ENCODE results near the gene TMEM131.
"Not testable (repeated sequence)": the region's sequence is repeated elsewhere in the genome, so short reads cannot be mapped to it uniquely, and the experiment has no call there.

The TMEM131 gene

GRCh38 chr2:97861177-97861576, 134.6 kb downstream of the TMEM131 start:
- DNase-seq (ENCODE audit: low spot score) = no peak

- DNase-seq (ENCODE audit: low spot score) = no peak
These were observed 137.3 kb downstream of the TMEM131 start for GRCh38 chr2:97858442-97858841.

GRCh38 chr2:97857553-97857952, 138.2 kb downstream of the TMEM131 start:
- no peak for DNase-seq (ENCODE audit: low spot score)

GRCh38 chr2:97853057-97853456, 142.7 kb downstream of the TMEM131 start:
- DNase-seq (ENCODE audit: low spot score) = not testable (repeated sequence)

GRCh38 chr2:97851172-97851571, 144.6 kb downstream of the TMEM131 start:
- DNase-seq (ENCODE audit: low spot score) = no peak

- DNase-seq (ENCODE audit: low spot score) = no peak
These were observed 145.7 kb downstream of the TMEM131 start for GRCh38 chr2:97849881-97850528.

- DNase-seq (ENCODE audit: low spot score) = no peak
These were observed 147.4 kb downstream of the TMEM131 start for GRCh38 chr2:97848306-97848705.

- DNase-seq (ENCODE audit: low spot score) = not testable (repeated sequence)
These were observed 149.0 kb downstream of the TMEM131 start for GRCh38 chr2:97846716-97847115.

- no peak for DNase-seq (ENCODE audit: low spot score)
These were observed 149.9 kb downstream of the TMEM131 start for GRCh38 chr2:97845818-97846217.

GRCh38 chr2:97845133-97845532, 150.6 kb downstream of the TMEM131 start:
- DNase-seq (ENCODE audit: low spot score) = no peak

- DNase-seq (ENCODE audit: low spot score) = no peak
These were observed 151.4 kb downstream of the TMEM131 start for GRCh38 chr2:97844311-97844859.

- DNase-seq (ENCODE audit: low spot score) = no peak
These were observed 155.6 kb downstream of the TMEM131 start for GRCh38 chr2:97840198-97840597.

GRCh38 chr2:97834610-97835009, 161.1 kb downstream of the TMEM131 start:
- DNase-seq (ENCODE audit: low spot score) = no peak

GRCh38 chr2:97831121-97831520, 164.6 kb downstream of the TMEM131 start:
- DNase-seq (ENCODE audit: low spot score) = no peak

GRCh38 chr2:97829255-97829654, 166.5 kb downstream of the TMEM131 start:
- not testable (repeated sequence) for DNase-seq (ENCODE audit: low spot score)

- not testable (repeated sequence) for DNase-seq (ENCODE audit: low spot score)
These were observed 168.7 kb downstream of the TMEM131 start for GRCh38 chr2:97827013-97827412.

GRCh38 chr2:97826266-97826847, 169.4 kb downstream of the TMEM131 start:
- not testable (repeated sequence) for DNase-seq (ENCODE audit: low spot score)

- not testable (repeated sequence) for DNase-seq (ENCODE audit: low spot score)
These were observed 171.7 kb downstream of the TMEM131 start for GRCh38 chr2:97824011-97824410.

GRCh38 chr2:97821862-97822261, 173.9 kb downstream of the TMEM131 start:
- not testable (repeated sequence) for DNase-seq (ENCODE audit: low spot score)

GRCh38 chr2:97819754-97820153, 176.0 kb downstream of the TMEM131 start:
- no peak for DNase-seq (ENCODE audit: low spot score)

GRCh38 chr2:97816411-97816810, 179.3 kb downstream of the TMEM131 start:
- DNase-seq (ENCODE audit: low spot score) = no peak

- DNase-seq (ENCODE audit: low spot score) = no peak
These were observed 182.8 kb downstream of the TMEM131 start for GRCh38 chr2:97812931-97813330.

GRCh38 chr2:97808816-97809215, 186.9 kb downstream of the TMEM131 start:
- no peak for DNase-seq (ENCODE audit: low spot score)

Measured in HuH-7.5 (cell line).